ENCODE data around the gene CALM1.

Gene CALM1

GRCh38 chr14:90442388-90442787 lies 45.6 kb downstream of the CALM1 start:
- DNase-seq (ENCODE audit: low read depth in 2 of 2): no peak

GRCh38 chr14:90443161-90444076 lies 46.6 kb downstream of the CALM1 start:
- DNase-seq (ENCODE audit: low read depth in 2 of 2): no peak

DNA sequence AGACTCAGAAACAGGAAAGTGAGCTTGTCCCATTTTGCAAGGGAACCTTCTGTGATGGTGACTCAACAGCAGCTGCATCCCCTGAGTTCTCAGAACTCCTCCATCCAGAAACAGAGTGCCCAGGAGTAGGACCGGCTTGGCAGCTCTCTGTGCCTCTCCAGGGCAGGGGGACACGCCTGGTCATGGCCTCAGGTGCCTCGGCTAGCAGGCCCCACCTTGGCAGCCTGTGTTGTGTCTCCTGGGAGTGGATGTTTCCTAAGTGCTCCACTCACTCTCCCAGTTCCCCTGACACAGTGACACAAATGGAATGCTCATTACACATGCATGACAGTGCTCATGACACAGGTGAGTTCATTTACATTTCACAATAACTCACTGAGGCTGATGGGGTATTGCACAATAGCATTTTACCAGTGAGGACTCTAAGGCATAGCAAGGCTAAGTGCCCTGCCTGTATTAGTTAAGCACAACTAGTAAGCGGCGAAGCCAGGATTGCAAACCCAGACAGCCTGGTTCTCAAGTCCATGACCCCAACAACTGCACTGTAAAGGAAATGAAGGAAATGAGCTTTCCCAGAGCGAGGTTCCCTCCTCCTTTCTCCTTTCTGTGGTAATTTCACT lies 47.4 kb downstream of the CALM1 start:
- DNase-seq (ENCODE audit: low read depth in 2 of 2): no peak

- DNase-seq (ENCODE audit: low read depth in 2 of 2): no peak
These were observed 48.2 kb downstream of the CALM1 start for GRCh38 chr14:90445011-90445410.

- DNase-seq (ENCODE audit: low read depth in 2 of 2): no peak
These were observed 49.6 kb downstream of the CALM1 start for GRCh38 chr14:90446405-90446804.

- no peak for DNase-seq (ENCODE audit: low read depth in 2 of 2)
These were observed 51.1 kb downstream of the CALM1 start for GRCh38 chr14:90447720-90448497.

DNA sequence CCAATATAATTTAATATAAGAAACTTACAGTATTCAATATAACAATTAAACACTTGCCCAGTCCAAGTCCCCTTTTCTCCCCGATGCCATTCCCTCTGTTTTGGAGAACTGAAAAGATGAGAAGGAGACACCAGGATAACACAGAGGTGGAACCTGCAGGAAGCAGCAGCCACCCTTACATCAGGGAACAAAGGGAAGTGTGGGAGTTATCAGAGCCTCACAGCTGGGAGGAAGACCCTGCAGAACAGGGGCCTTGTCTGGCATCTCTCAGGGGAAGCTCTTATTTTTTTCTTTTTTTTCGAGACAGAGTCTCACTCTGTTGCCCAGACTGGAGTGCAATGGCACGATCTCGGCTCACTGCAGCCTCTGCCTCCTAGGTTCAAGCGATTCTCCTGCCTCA lies 52.6 kb downstream of the CALM1 start:
- DNase-seq (ENCODE audit: low read depth in 2 of 2): no peak

DNA sequence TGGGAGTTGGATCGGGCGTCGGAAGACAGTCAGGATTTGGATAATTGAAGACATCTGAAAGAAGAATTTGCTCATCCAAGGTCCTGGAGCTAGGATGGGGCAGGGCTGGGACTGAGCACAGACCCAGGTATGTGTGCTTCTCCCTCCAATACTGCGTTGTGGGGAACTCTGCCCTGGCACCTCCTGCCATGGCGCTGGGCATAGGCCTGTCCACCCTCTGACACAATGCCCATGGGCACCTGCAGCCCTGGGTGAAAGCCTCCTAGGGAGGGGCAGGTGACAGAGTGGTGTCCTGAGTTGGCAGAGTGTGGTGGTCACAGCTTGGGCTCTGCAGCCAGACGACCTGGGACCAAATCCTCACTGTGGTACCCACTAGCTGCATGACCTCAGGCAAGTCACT lies 53.3 kb downstream of the CALM1 start:
- DNase-seq (ENCODE audit: low read depth in 2 of 2): no peak

DNA sequence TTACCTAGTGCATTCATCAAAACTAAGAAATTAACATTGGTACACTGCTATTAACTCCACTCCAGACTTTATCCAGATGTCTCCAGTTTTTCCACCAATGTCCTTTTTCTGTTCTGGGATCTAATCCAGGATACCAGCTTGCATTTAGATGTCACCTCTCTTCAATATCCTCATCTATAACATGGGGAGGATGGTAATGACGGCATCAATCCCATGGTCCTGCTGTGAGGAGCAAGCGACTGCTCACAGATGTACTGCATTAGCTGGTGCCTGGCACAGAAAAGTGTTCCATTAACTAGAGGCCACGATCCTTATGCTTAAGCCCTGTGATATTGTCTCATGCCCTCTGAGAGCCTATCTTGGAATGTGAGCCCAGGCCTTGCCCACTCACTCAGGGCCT lies 53.8 kb downstream of the CALM1 start:
- no peak for DNase-seq (ENCODE audit: low read depth in 2 of 2)

DNA sequence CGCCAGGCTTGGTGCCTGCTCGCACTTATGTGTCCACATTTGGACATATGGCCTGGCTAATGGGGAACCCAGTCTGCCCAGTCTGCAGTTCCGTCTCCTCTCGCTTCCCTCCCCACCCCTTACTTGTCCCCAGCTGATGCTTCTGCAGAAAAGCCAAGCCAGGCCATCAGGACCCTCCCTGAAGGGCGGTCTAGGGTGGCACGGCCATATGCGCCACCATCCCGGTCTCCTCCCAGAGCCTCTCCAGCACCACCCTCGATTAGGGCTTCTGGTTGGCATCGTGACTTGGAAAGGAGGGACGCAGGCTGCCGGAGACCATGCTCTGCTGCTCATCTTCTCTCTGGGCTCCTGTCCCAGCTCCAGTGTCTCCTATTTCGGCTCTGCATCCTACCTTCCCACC lies 54.6 kb downstream of the CALM1 start:
- no peak for DNase-seq (ENCODE audit: low read depth in 2 of 2)

- no peak for DNase-seq (ENCODE audit: low read depth in 2 of 2)
These were observed 55.1 kb downstream of the CALM1 start for GRCh38 chr14:90451961-90452360.

- DNase-seq (ENCODE audit: low read depth in 2 of 2): no peak
These were observed 55.5 kb downstream of the CALM1 start for GRCh38 chr14:90452366-90452765.

DNA sequence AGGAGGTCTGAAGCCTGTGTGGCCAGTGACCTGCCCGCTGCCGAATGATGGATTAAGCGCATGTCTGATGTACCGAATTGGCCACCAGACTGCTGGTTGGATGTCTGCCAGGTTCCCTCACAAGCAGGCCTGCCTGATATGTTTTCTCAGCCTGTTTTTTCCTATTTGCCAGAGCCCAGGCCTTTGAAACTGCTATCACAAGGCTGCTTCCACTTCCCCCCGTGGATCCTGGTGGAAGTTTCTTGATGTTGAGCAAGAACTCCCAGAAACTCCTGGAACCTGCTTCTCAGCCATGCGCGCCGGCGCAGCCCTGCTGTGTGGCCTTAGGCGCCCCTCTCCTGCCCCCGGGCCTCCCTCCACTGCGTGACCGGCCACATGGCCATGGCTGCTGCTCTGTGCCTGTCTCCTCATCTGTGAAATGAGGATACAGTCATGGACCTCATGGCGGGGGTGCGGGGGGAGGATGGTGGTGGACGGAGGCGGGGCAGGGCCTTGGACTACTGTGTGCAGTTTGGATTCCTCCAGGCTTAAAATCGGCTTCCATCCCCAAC lies 56.6 kb downstream of the CALM1 start:
- DNase-seq (ENCODE audit: low read depth in 2 of 2): no peak

GRCh38 chr14:90454041-90455000 lies 57.5 kb downstream of the CALM1 start:
- no peak for DNase-seq (ENCODE audit: low read depth in 2 of 2)

GRCh38 chr14:90455100-90455571 lies 58.3 kb downstream of the CALM1 start:
- DNase-seq (ENCODE audit: low read depth in 2 of 2): no peak

DNA sequence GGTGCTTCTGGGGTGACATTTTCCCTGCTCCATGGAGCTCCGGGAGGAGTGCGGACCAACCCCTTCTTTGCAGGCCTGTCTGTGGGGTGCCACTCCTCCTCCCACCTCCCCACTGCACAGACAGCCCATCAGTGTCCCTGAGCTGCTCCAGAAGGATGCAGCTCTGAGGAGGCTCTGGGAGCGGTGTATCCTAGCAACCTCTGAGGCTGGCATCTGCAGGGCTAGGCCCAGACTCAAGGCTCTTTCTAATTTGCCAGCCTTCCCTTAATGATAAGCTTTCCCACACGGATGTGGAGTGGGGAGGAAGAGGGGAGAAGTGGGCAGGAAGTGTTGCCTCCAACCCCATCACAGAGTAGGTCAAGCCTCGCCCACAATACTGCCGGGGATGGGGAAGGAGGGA lies 59.7 kb downstream of the CALM1 start:
- no peak for DNase-seq (ENCODE audit: low read depth in 2 of 2)

- DNase-seq (ENCODE audit: low read depth in 2 of 2): no peak
These were observed 60.4 kb downstream of the CALM1 start for GRCh38 chr14:90457186-90457585.

Data from stimulated activated CD4-positive, alpha-beta T cell treated with anti-CD3 and anti-CD28 coated beads, Interleukin-12 subunit alpha, Interleukin-12 subunit beta, amount 100 ng/mL, for 24 hours (primary cell).